CMK (cell line): ENCODE measurements around the gene EVI2A.

ENCODE experiments used
- DNase-seq: peaks from one replicate; pipeline ENCODE4 v3.0.0-alpha.2; 2010; ENCODE audit warnings: low read depth

EVI2A gene

DNA sequence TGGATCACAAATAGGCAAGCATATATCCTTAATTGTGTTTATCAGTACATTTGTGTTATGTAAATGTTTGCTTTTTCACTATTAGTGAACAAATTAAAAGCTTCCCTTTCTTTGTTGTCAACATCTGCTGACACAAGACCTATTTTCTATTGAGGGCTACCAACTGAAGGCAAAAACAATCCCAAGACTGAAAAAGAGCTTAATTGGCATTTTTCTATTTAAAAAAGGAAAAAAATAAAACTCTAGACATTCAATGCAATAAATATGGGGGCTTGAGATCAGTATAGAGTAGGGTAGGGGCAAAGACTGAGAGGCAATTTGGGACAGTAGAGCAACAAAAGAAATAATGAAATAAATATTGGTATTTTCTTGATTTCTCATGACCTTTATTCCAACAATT, 48.6 kb downstream of the EVI2A start:
- DNase-seq, result no peak

DNA sequence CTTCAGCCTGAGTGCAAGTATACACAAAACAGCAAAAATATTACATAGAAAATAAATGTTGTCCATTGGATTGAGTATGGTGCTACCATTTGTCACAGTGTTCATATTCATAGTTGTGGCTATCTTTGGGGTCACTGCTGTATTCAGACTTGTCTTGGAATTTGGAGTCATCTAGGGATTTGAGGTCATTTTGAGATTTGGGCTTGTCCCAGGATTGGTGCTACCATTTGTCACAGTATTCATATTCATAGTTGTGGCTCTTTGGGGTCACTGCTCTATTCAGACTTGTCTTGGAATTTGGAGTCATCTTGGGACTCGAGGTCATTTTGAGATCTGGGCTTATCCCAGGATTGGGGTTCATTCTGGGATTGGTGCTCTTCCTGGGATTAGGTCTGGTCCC, 49.2 kb downstream of the EVI2A start:
- DNase-seq, result no peak

GRCh38 chr17:31269578-31269983, 51.8 kb downstream of the EVI2A start:
- no peak for DNase-seq

DNA sequence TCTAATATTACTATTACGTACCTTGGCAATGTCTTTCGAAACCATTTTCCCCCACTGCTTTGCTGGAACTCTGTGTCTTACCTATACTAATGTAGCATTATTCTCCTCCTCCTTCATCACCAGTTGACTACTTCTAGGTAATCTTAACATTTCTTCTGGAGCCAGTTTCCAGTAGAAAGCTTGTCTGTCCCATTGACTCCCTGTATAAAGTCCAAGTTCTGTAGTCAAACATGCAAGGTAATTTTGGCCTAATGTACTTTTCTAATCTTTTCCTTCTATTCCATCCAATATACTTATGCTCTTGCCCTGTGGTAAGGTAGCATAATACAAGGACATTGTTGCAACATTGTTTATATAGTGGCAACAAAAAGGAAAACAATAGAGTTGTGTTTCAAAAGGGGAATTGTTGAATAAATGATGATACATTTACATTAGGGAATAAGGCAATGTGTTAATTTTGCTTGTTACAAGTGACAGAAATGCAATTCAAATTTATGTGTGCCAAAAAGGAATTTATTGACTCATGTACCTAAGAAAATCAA, 52.3 kb downstream of the EVI2A start:
- DNase-seq, result no peak
